Loucy (cell line): Measurements from ENCODE around the gene PCED1B.

ENCODE experiments used
- CTCF ChIP-seq: fragments of 200-600 bp; sonication (generic); conservative IDR thresholded peaks from 2 replicates; pipeline ENCODE4 v1.5.1; 2014; ENCODE audit warnings: mild to moderate bottlenecking, antibody characterized with exemption, low read length
- EZH2phosphoT487 ChIP-seq: fragments of 200-600 bp; IDR thresholded peaks from 2 replicates; pipeline ENCODE4 v1.6.1; 2018; ENCODE audit warnings: antibody characterized with exemption, mild to moderate bottlenecking, moderate library complexity, borderline replicate concordance

- TF ChIP-seq CTCF, result no peak
- no peak for TF ChIP-seq EZH2phosphoT487
Measured at GRCh38 chr12:47041327-47041726, 38.1 kb upstream of the PCED1B start.
